H1 (cell line): ENCODE results near the gene GFRA4. TPM values are rescaled to one million over a fixed set of nuclear protein-coding genes. Genes with fewer than 3 reads are reported as not detected.

Source experiments
- CTCF ChIA-PET: fragments of 300-600 bp; sonication (Branson Sonifier 250); formaldehyde crosslinking; loops from one replicate; lab custom pipeline; 2021; ENCODE audit not compliant: partially characterized antibody; lab: Charles Lee
- POLR2A ChIA-PET: fragments of 300-600 bp; sonication (Branson Sonifier 250); formaldehyde crosslinking; loops from one replicate; lab custom pipeline; 2021; ENCODE audit warnings: inconsistent platforms; ENCODE audit not compliant: partially characterized antibody; lab: Charles Lee
- DNase-seq, 2 experiments: peaks; one replicate each; pipeline versions ENCODE4 v3.0.0 to v3.0.0-alpha.2; 2010 to 2022; ENCODE audit warnings: low spot score in 2 of 2, low read depth in 1 of 2, mixed read lengths in 1 of 2
- FAIRE-seq: peaks from 2 replicates; lab custom pipeline; 2011; peaks lifted over from hg19 to GRCh38; lab: Jason Lieb, UNC
- H2AFZ ChIP-seq: 2 replicates; pipeline ENCODE4 v1.8.1; 2012; ENCODE audit warnings: low read length, inconsistent platforms
- H2AK5ac ChIP-seq: 2 replicates; pipeline ENCODE4 v1.6.1; 2013; ENCODE audit warnings: low read depth, low read length
- H2BK120ac ChIP-seq: replicated peaks from 2 replicates; pipeline ENCODE3; 2013; ENCODE audit warnings: low read depth, low read length, inconsistent platforms
- H2BK12ac ChIP-seq: 2 replicates; pipeline ENCODE4 v1.6.1; 2013; ENCODE audit warnings: low read depth, low read length
- H2BK15ac ChIP-seq: 2 replicates; pipeline ENCODE4 v1.6.1; 2013; ENCODE audit warnings: low read length
- H2BK20ac ChIP-seq: 2 replicates; pipeline ENCODE4 v1.6.1; 2013; ENCODE audit warnings: low read length
- H2BK5ac ChIP-seq: 2 replicates; pipeline ENCODE4 v1.6.1; 2013; ENCODE audit warnings: low read depth, low read length
- H3K14ac ChIP-seq: 2 replicates; pipeline ENCODE4 v1.6.1; 2013; ENCODE audit warnings: inconsistent platforms; ENCODE audit not compliant: insufficient read length
- H3K18ac ChIP-seq: 2 replicates; pipeline ENCODE4 v1.6.1; 2013; ENCODE audit warnings: low read length; ENCODE audit errors: extremely low read depth
- H3K23ac ChIP-seq: 2 replicates; pipeline ENCODE4 v1.6.1; 2013; ENCODE audit warnings: inconsistent platforms; ENCODE audit not compliant: insufficient read length
- H3K23me2 ChIP-seq: 2 replicates; pipeline ENCODE4 v1.6.1; 2013; ENCODE audit warnings: low read depth, low read length
- H3K27ac ChIP-seq: 2 replicates; pipeline ENCODE4 v1.6.1; 2011; ENCODE audit warnings: low read depth, low read length, inconsistent platforms
- H3K27me3 ChIP-seq, 4 experiments: replicated peaks in 1 of 4; 1 replicate in 1 of 4; 2 replicates in 3 of 4; pipeline versions ENCODE4 v1.6.1 to v1.8.1; 2011 to 2013; ENCODE audit warnings: low read length in 3 of 4, mild to moderate bottlenecking in 3 of 4, inconsistent platforms in 2 of 4, mixed read lengths in 2 of 4, moderate library complexity in 1 of 4; ENCODE audit not compliant: control insufficient read depth in 3 of 4, insufficient read depth in 3 of 4; ENCODE audit errors: extremely low read depth in 1 of 4
- H3K36me3 ChIP-seq, 4 experiments: 2 replicates each; pipeline versions ENCODE4 v1.6.1 to v1.8.1; 2011 to 2013; ENCODE audit warnings: mild to moderate bottlenecking in 4 of 4, low read length in 3 of 4, moderate library complexity in 2 of 4, control low read depth in 1 of 4, inconsistent platforms in 1 of 4; ENCODE audit not compliant: insufficient read depth in 4 of 4, control insufficient read depth in 2 of 4
- H3K4ac ChIP-seq: replicated peaks from 2 replicates; pipeline ENCODE3; 2013; ENCODE audit warnings: low read length, low read depth, mixed read lengths, inconsistent platforms; ENCODE audit not compliant: insufficient read length
- H3K4me1 ChIP-seq, 4 experiments: replicated peaks in 1 of 4; 1 replicate in 1 of 4; 2 replicates in 3 of 4; pipeline versions ENCODE4 v1.6.1 to v1.8.1; 2011 to 2013; ENCODE audit warnings: low read length in 3 of 4, inconsistent platforms in 2 of 4, mixed read lengths in 1 of 4; ENCODE audit not compliant: insufficient read depth in 4 of 4, control insufficient read depth in 3 of 4
- H3K4me2 ChIP-seq, 2 experiments: 2 replicates each; pipeline versions ENCODE4 v1.6.1 to v1.8.1; 2011 to 2013; ENCODE audit warnings: low read depth in 2 of 2, low read length in 2 of 2, control low read depth in 1 of 2, inconsistent platforms in 1 of 2, mild to moderate bottlenecking in 1 of 2; ENCODE audit not compliant: insufficient read depth in 1 of 2
- H3K4me3 ChIP-seq, 4 experiments: fragments of 200-600, 300-600 bp in 1 of 4; sonication (generic), shearing (Covaris generic), sonication (Bioruptor Twin) in 1 of 4; 2 replicates each; pipeline versions ENCODE4 v1.5.1 to v1.8.1; 2011 to 2016; ENCODE audit warnings: low read length in 4 of 4, low read depth in 3 of 4, control low read depth in 2 of 4, inconsistent platforms in 2 of 4, mild to moderate bottlenecking in 2 of 4, mixed read lengths in 1 of 4, moderate library complexity in 1 of 4; ENCODE audit not compliant: insufficient read depth in 2 of 4; ENCODE audit errors: extremely low read depth in 1 of 4
- H3K56ac ChIP-seq: replicated peaks from 2 replicates; pipeline ENCODE3; 2013; ENCODE audit warnings: low read depth, mild to moderate bottlenecking, mixed read lengths, low read length, inconsistent platforms; ENCODE audit not compliant: insufficient read length
- H3K79me1 ChIP-seq: 2 replicates; pipeline ENCODE4 v1.6.1; 2013; ENCODE audit warnings: low read depth, low read length, control low read depth
- H3K79me2 ChIP-seq, 2 experiments: 2 replicates each; pipeline versions ENCODE4 v1.6.1 to v1.8.1; 2012 to 2013; ENCODE audit warnings: low read length in 2 of 2, mild to moderate bottlenecking in 2 of 2, inconsistent platforms in 1 of 2; ENCODE audit not compliant: insufficient read depth in 2 of 2, control insufficient read depth in 1 of 2
- H3K9ac ChIP-seq, 4 experiments: replicated peaks in 1 of 4; 1 replicate in 1 of 4; 2 replicates in 3 of 4; pipeline versions ENCODE4 v1.6.1 to v1.8.1; 2011 to 2013; ENCODE audit warnings: low read depth in 3 of 4, low read length in 3 of 4, control low read depth in 2 of 4, mild to moderate bottlenecking in 2 of 4, moderate library complexity in 2 of 4, inconsistent platforms in 1 of 4; ENCODE audit errors: extremely low read depth in 1 of 4
- H3K9me3 ChIP-seq, 2 experiments: 2 replicates each; pipeline versions ENCODE4 v1.6.1 to v1.8.1; 2012 to 2013; ENCODE audit warnings: mild to moderate bottlenecking in 2 of 2, moderate library complexity in 2 of 2, control low read depth in 1 of 2, inconsistent platforms in 1 of 2, low read depth in 1 of 2, low read length in 1 of 2, mixed read lengths in 1 of 2; ENCODE audit not compliant: insufficient read depth in 2 of 2
- H4K20me1 ChIP-seq, 2 experiments: replicated peaks in 1 of 2; 2 replicates each; pipeline versions ENCODE3 to v1.8.1; 2011 to 2013; ENCODE audit warnings: inconsistent platforms in 2 of 2, low read length in 2 of 2, mild to moderate bottlenecking in 1 of 2; ENCODE audit not compliant: insufficient read depth in 2 of 2, control insufficient read depth in 1 of 2
- H4K5ac ChIP-seq: 2 replicates; pipeline ENCODE4 v1.6.1; 2013; ENCODE audit warnings: low read length, low read depth, mixed read lengths, inconsistent platforms; ENCODE audit not compliant: insufficient read length
- H4K8ac ChIP-seq: 2 replicates; pipeline ENCODE4 v1.8.0; 2013; ENCODE audit warnings: mild to moderate bottlenecking, moderate library complexity, low read length, inconsistent platforms; ENCODE audit not compliant: insufficient read depth; ENCODE audit errors: extremely low read depth
- H4K91ac ChIP-seq: replicated peaks from 2 replicates; pipeline ENCODE3; 2013; ENCODE audit warnings: low read length, mixed read lengths, inconsistent platforms; ENCODE audit not compliant: insufficient read length
- CTCF ChIP-seq, 3 experiments: IDR thresholded peaks; 1 replicate in 2 of 3; 2 replicates in 1 of 3; pipeline versions ENCODE4 v1.5.1 to v1.6.1; 2011; ENCODE audit warnings: low read length in 3 of 3, mild to moderate bottlenecking in 3 of 3, inconsistent platforms in 2 of 3, low read depth in 1 of 3, moderate library complexity in 1 of 3; ENCODE audit not compliant: insufficient read depth in 1 of 3; ENCODE audit errors: control extremely low read depth in 1 of 3
- KDM1A ChIP-seq: fragments of 200-600, 300-600 bp; sonication (generic); IDR thresholded peaks from 2 replicates; pipeline ENCODE4 v1.7.1; 2016; ENCODE audit warnings: mild to moderate bottlenecking, low read length, borderline replicate concordance
- RAD21 ChIP-seq, 2 experiments: IDR thresholded peaks in 1 of 2; conservative IDR thresholded peaks in 1 of 2; 2 replicates each; pipeline ENCODE4 v1.6.1; 2011; ENCODE audit warnings: low read depth in 2 of 2, low read length in 2 of 2, improper control_type of control experiment in 1 of 2, inconsistent platforms in 1 of 2, mild to moderate bottlenecking in 1 of 2, moderate library complexity in 1 of 2
- WGBS, 2 experiments: shearing (Covaris generic) in 1 of 2; methylation state at CpG; one replicate each; pipeline versions ENCODE4 v1.1.6 to v1.1.7; 2013 to 2015; ENCODE audit warnings: low lambda C conversion rate in 2 of 2, mixed read lengths in 2 of 2, inconsistent platforms in 1 of 2, low coverage in 1 of 2, missing lambda C conversion rate in 1 of 2; ENCODE audit not compliant: insufficient replicate concordance in 2 of 2, insufficient coverage in 1 of 2, insufficient read length in 1 of 2; ENCODE audit errors: extremely low coverage in 1 of 2, missing lambda C conversion rate in 1 of 2; 5-methylcytosine and 5-hydroxymethylcytosine counted together
- long read RNA-seq, 2 experiments: library from RNA in 1 of 2; library from capped mRNA in 1 of 2; stranded (forward); transcript quantifications; one replicate each; pipeline ENCODE4 v2.0.0, GENCODE V29; 2021; ENCODE audit warnings: inconsistent platforms in 1 of 2
- polyA minus RNA-seq, 3 experiments: library from RNA; depleted of rRNA, polyadenylated mRNA; stranded (reverse); fragments of >200 nt; gene quantifications; 1 replicate in 2 of 3; 2 replicates in 1 of 3; pipeline ENCODE4 v1.2.3, GENCODE V29; 2011
- polyA plus RNA-seq, 7 experiments: library from polyadenylated mRNA; depleted of rRNA in 3 of 7; stranded (reverse) in 5 of 7; unstranded in 2 of 7; fragments of >200 nt in 5 of 7; fragments of 200-250 nt in 2 of 7; gene quantifications; 1 replicate in 5 of 7; 2 replicates in 1 of 7; 4 replicates in 1 of 7; pipeline versions ENCODE4 v1.2.1 to v1.2.3, GENCODE V29; 2011 to 2013; ENCODE audit warnings: missing spikeins in 2 of 7, mixed read lengths in 2 of 7
- total RNA-seq: library from RNA; stranded (reverse); fragmentation: NEBNext Ultra II Directional; extraction: Animal tissue kit (Norgen Biotek cat#: 25700); gene quantifications from 2 replicates; pipeline ENCODE4 v1.2.1, GENCODE V29; 2021

The GFRA4 gene
- total RNA-seq (not detected in 2 replicates), polyA plus RNA-seq (2011; rRNA removed) (0.05 TPM in 1 of 2 replicates, not detected in the other), polyA minus RNA-seq (2011; rRNA and poly(A)+ RNA removed) (not detected in 2 replicates)
- not detected for polyA plus RNA-seq (2011; cell fraction: cytosol; rRNA removed)
- polyA plus RNA-seq (2011; cell fraction: nucleus; rRNA removed): 0.13 TPM
- polyA plus RNA-seq (2012, experiment 1 of 2): not detected in 4 replicates
- not detected for polyA plus RNA-seq (2012, experiment 2 of 2)
- polyA plus RNA-seq (2013, experiment 1 of 2): not detected
- polyA plus RNA-seq (2013, experiment 2 of 2): not detected
- polyA minus RNA-seq (2011; cell fraction: cytosol; rRNA and poly(A)+ RNA removed): not detected
- not detected for polyA minus RNA-seq (2011; cell fraction: nucleus; rRNA and poly(A)+ RNA removed)
- long read RNA-seq, experiment 1: 0 reads
- long read RNA-seq, experiment 2: 0 reads

- POLR2A ChIA-PET: interaction anchor here (0.6 kb wide), 1 partner anchor 12 kb away, joined by 3 read pairs; no protein-coding TSS in a partner anchor
- Histone ChIP-seq H2BK12ac (no peak within 1 kb of the TSS; the same call in 1 of the 2 replicates), H4K91ac (no peak within 1 kb of the TSS), H4K5ac (no peak within 1 kb of the TSS), H3K9me3 (peaks cover 0 to 17% of the 10 kb centered on the region in 2 experiments; a peak in 2 of 4 replicates)
- TF ChIP-seq RAD21 (IDR thresholded peaks at IDR 0.05 in 1 of 2, conservative IDR thresholded peaks at IDR 0.05 in 1 of 2; ENCODE audit: low read depth in 2 of 2, low read length in 2 of 2): peak in 1 of 2 experiments; percentile 3; a peak in 1 of 4 replicates
- no peak for TF ChIP-seq KDM1A
- peak in 2 of 3 experiments; percentile 16 to 20; a peak in 2 of 4 replicates for TF ChIP-seq CTCF (IDR thresholded peaks at IDR 0.05; ENCODE audit: control extremely low read depth in 1 of 3, insufficient read depth in 1 of 3, low read depth in 1 of 3, low read length in 3 of 3)
- TF ChIP-seq, all 59 proteins: peak for 2
- no peak within 1 kb of the TSS for H3K23ac ChIP-seq
- no peak within 1 kb of the TSS for H3K4me3 ChIP-seq
- no peak within 1 kb of the TSS for H3K18ac ChIP-seq
- no peak within 1 kb of the TSS for H2BK5ac ChIP-seq
- DNase-seq: no peak
- H3K14ac ChIP-seq: no peak within 1 kb of the TSS
- no peak within 1 kb of the TSS for H3K9ac ChIP-seq
- no peaks in the 10 kb centered on the region for H3K79me2 ChIP-seq
- peaks cover 0 to 4% (median 1%) of the 10 kb centered on the region in 4 experiments; a peak in 3 of 7 replicates for H3K4me1 ChIP-seq
- H3K23me2 ChIP-seq: peaks cover 2% of the 10 kb centered on the region; the same call in 1 of the 2 replicates
- peaks cover 0 to 2% (median 0%) of the 10 kb centered on the region in 4 experiments; a peak in 1 of 7 replicates for H3K27me3 ChIP-seq
- H3K4ac ChIP-seq: no peak within 1 kb of the TSS
- 56% methylated on average over 19 of the region's 19 CpGs; no CpG with 5 or more reads in 1 of the 2 experiments for WGBS, 2 experiments
- CTCF ChIA-PET: interaction anchor here (0.6 to 1.5 kb wide), 3 partner anchors 9 to 64 kb away, joined by 3 to 8 read pairs (median 6); no protein-coding TSS in a partner anchor
- H2BK20ac ChIP-seq: no peak within 1 kb of the TSS
- H4K20me1 ChIP-seq: peaks cover 0 to 2% of the 10 kb centered on the region in 2 experiments
- no peak within 1 kb of the TSS for H2BK120ac ChIP-seq
- FAIRE-seq: no peak
- H3K79me1 ChIP-seq: no peaks in the 10 kb centered on the region
- peaks cover 0 to 5% (median 0%) of the 10 kb centered on the region in 4 experiments; a peak in 1 of 8 replicates for H3K36me3 ChIP-seq
- H3K4me2 ChIP-seq: no peak within 1 kb of the TSS
- peak within 1 kb of the TSS; percentile 57; the same call in 1 of the 2 replicates for H2AFZ ChIP-seq
- peak within 1 kb of the TSS; percentile 19; the same call in 1 of the 2 replicates for H2BK15ac ChIP-seq
- no peak within 1 kb of the TSS for H2AK5ac ChIP-seq
- H3K27ac ChIP-seq: no peak within 1 kb of the TSS
- H3K56ac ChIP-seq: no peak within 1 kb of the TSS
- H4K8ac ChIP-seq: no peak within 1 kb of the TSS
These were observed at the start of gene GFRA4 for GRCh38 chr20:3663031-3663701. Gene GFRA4 (minus strand): TSS chr20:3663399. CDS start chr20:3663399, 0 bp downstream.
